ENCODE results near the gene ERCC6. TPM values are rescaled to one million over a fixed set of nuclear protein-coding genes. Genes with fewer than 3 reads are reported as not detected.

Gene ERCC6
- total RNA-seq, 1 experiment from 2014 or later = 49.7 TPM

DNA sequence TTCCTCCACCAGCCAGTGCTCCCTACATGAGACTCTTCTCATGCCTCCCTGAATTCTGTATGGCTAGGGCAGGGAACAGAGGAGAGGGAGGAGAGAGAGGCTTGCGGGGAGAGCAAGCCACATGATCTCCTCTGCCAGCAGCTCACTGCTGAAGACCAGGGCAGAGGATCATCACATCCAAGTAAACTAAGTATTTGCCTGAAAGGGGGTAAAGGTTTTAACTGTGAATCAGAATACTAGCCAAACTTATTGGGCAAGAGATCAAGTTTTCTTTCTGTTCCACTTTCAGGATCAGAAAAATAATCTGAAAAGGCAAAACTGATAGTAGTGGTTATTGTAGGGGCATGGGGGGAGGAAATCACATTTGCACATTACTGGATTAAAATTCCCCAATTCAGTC is 17.8 kb upstream of the ERCC6 start:
- 0 out of 2 replicates have a peak, but pooled peaks cover 5% of the 10 kb centered on the region for H3K36me3 ChIP-seq (ENCODE audit: low read depth)
- H2AFZ ChIP-seq = no peak overlapping the region
- intact Hi-C loops (cut with micrococcal nuclease; ENCODE audit: unreplicated experiment) = no loop called here
- TF ChIP-seq, protein P1, sequence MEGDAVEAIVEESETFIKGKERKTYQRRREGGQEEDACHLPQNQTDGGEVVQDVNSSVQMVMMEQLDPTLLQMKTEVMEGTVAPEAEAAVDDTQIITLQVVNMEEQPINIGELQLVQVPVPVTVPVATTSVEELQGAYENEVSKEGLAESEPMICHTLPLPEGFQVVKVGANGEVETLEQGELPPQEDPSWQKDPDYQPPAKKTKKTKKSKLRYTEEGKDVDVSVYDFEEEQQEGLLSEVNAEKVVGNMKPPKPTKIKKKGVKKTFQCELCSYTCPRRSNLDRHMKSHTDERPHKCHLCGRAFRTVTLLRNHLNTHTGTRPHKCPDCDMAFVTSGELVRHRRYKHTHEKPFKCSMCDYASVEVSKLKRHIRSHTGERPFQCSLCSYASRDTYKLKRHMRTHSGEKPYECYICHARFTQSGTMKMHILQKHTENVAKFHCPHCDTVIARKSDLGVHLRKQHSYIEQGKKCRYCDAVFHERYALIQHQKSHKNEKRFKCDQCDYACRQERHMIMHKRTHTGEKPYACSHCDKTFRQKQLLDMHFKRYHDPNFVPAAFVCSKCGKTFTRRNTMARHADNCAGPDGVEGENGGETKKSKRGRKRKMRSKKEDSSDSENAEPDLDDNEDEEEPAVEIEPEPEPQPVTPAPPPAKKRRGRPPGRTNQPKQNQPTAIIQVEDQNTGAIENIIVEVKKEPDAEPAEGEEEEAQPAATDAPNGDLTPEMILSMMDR (conservative IDR thresholded peaks at IDR 0.05) = no peak
- TF ChIP-seq EZH2 (IDR thresholded peaks at IDR 0.05; ENCODE audit: low read depth) = no peak
- H3F3A ChIP-seq (ENCODE audit: insufficient read depth, low read depth) = peaks cover 28% of the 10 kb centered on the region
- H3K4me1 ChIP-seq (replicated peaks; ENCODE audit: insufficient read depth) = peaks cover 32% of the 10 kb centered on the region
- CTCF ChIA-PET = no interaction called here
- POLR2A ChIA-PET (ENCODE audit: unreplicated experiment) = no interaction called here
- H3K4me3 ChIP-seq = no peak overlapping the region
- no peak for DNase-seq
- no peaks in the 10 kb centered on the region for H4K20me1 ChIP-seq (ENCODE audit: insufficient read depth)
- H3K27me3 ChIP-seq (ENCODE audit: insufficient read depth, low read depth) = no peaks in the 10 kb centered on the region
- H3K79me2 ChIP-seq (ENCODE audit: low read depth) = no peaks in the 10 kb centered on the region
- H3K4me2 ChIP-seq = no peak overlapping the region
- BruUV-seq (replicated peaks) = no TSS peak
- peaks cover 33% of the 10 kb centered on the region for H3K9me3 ChIP-seq (ENCODE audit: insufficient read depth, low read depth)
- no peak overlapping the region for H3K27ac ChIP-seq
- H3K9me2 ChIP-seq (ENCODE audit: insufficient read depth) = no peaks in the 10 kb centered on the region

DNA sequence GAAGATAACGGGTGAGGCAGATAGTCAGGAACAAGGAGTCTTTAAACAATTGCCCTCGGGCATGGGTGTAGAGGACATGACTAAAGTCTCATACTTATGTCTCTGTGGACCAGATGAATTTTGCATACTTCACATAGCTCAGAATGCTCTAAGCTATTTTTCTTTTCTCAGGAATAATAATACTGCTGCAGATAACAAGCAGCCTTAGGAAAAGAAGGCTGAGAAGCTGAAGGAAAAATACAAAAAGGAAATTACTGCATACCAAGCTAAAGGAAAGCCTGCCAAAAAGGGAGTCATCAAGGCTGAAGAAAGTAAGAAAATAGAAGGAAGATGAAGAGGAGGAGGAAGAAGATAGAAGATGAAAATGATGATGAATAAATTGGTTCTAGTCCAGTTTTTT is 13.4 kb upstream of the ERCC6 start:
- DNase-seq = peak; percentile 67 to 97
- peak overlapping the region; percentile 89 for H3K27ac ChIP-seq
- no peaks in the 10 kb centered on the region for H3K27me3 ChIP-seq (ENCODE audit: insufficient read depth, low read depth)
- H4K20me1 ChIP-seq (ENCODE audit: insufficient read depth) = no peaks in the 10 kb centered on the region
- H3K4me3 ChIP-seq = no peak overlapping the region; the same call in 1 of the 2 replicates
- intact Hi-C loops (cut with micrococcal nuclease; ENCODE audit: unreplicated experiment) = no loop called here
- no peak overlapping the region for H2AFZ ChIP-seq
- TF ChIP-seq EZH2 (IDR thresholded peaks at IDR 0.05; ENCODE audit: low read depth) = no peak
- TF ChIP-seq, protein P1 (conservative IDR thresholded peaks at IDR 0.05) = no peak
- H3K36me3 ChIP-seq (ENCODE audit: low read depth) = 0 out of 2 replicates have a peak, but pooled peaks cover 5% of the 10 kb centered on the region
- H3K79me2 ChIP-seq (ENCODE audit: low read depth) = no peaks in the 10 kb centered on the region
- H3K9me2 ChIP-seq (ENCODE audit: insufficient read depth) = no peaks in the 10 kb centered on the region
- no TSS peak for BruUV-seq (replicated peaks)
- H3F3A ChIP-seq (ENCODE audit: insufficient read depth, low read depth) = peaks cover 46% of the 10 kb centered on the region
- peak overlapping the region; percentile 66 for H3K4me2 ChIP-seq
- peaks cover 39% of the 10 kb centered on the region for H3K9me3 ChIP-seq (ENCODE audit: insufficient read depth, low read depth)
- H3K4me1 ChIP-seq (replicated peaks; ENCODE audit: insufficient read depth) = peaks cover 52% of the 10 kb centered on the region
- ChIA-PET CTCF (interaction anchor here (1.2 to 1.7 kb wide), 3 partner anchors 13 to 896 kb away, joined by 3 to 19 read pairs (median 9); partner anchors contain the start of gene ERCC6), POLR2A (ENCODE audit: unreplicated experiment) (interaction anchor here (0.6 to 3.1 kb wide), 6 partner anchors 12 to 866 kb away, joined by 3 to 57 read pairs (median 4); partner anchors contain the start of gene ERCC6)

DNA sequence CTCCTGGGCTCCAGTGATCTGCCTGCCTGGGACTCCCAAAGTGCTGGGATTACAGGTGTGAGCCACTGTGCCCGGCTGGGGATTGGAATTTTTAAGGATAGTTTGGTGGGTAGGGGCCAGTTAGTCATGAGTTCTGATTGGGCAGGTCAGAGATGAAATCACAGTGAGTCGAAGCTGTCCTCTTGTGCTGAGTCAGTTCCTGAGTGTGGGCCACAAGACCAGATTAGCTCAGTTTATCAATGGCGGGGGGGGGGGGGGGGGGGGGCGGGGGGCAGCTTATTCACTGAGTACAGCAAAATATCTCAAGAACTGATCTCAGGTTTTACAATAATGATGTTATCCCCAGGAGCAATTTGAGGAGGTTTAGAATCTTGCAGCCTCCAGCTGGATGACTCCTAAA is 11.6 kb upstream of the ERCC6 start:
- peak overlapping the region; percentile 5; the same call in 1 of the 2 replicates for H3K4me3 ChIP-seq
- 0 out of 2 replicates have a peak, but pooled peaks cover 5% of the 10 kb centered on the region for H3K36me3 ChIP-seq (ENCODE audit: low read depth)
- no peaks in the 10 kb centered on the region for H3K27me3 ChIP-seq (ENCODE audit: insufficient read depth, low read depth)
- H3K4me1 ChIP-seq (replicated peaks; ENCODE audit: insufficient read depth) = peaks cover 48% of the 10 kb centered on the region
- TF ChIP-seq, protein P1 (conservative IDR thresholded peaks at IDR 0.05) = no peak
- TF ChIP-seq EZH2 (IDR thresholded peaks at IDR 0.05; ENCODE audit: low read depth) = no peak
- no TSS peak for BruUV-seq (replicated peaks)
- ChIA-PET POLR2A (ENCODE audit: unreplicated experiment) (interaction anchor here (0.5 to 3.1 kb wide), 2 partner anchors 12 to 18 kb away, joined by 11 to 57 read pairs; partner anchors contain the start of gene ERCC6), CTCF (interaction anchor here (1.2 kb wide), 1 partner anchor 12 kb away, joined by 13 read pairs; the partner anchor contains the start of gene ERCC6)
- peaks cover 46% of the 10 kb centered on the region for H3F3A ChIP-seq (ENCODE audit: insufficient read depth, low read depth)
- H3K27ac ChIP-seq = peak overlapping the region; percentile 89
- H3K79me2 ChIP-seq (ENCODE audit: low read depth) = no peaks in the 10 kb centered on the region
- no peaks in the 10 kb centered on the region for H4K20me1 ChIP-seq (ENCODE audit: insufficient read depth)
- H3K4me2 ChIP-seq = peak overlapping the region; percentile 66
- intact Hi-C loops (cut with micrococcal nuclease; ENCODE audit: unreplicated experiment) = loop anchor here (1.0 to 2.0 kb wide), 2 partner anchors 19 to 42 kb away; no protein-coding TSS in a partner anchor
- peak; percentile 75 to 95 for DNase-seq
- H3K9me2 ChIP-seq (ENCODE audit: insufficient read depth) = no peaks in the 10 kb centered on the region
- peak overlapping the region; percentile 45; the same call in 1 of the 2 replicates for H2AFZ ChIP-seq
- peaks cover 27% of the 10 kb centered on the region for H3K9me3 ChIP-seq (ENCODE audit: insufficient read depth, low read depth)

Data from PC-9 (cell line).